Left lung (tissue), 14 donors: ENCODE data around the gene ST6GALNAC6. TPM values are rescaled to one million over a fixed set of nuclear protein-coding genes. Genes with fewer than 3 reads are reported as not detected.
A peak's percentile ranks its signal among the peaks of the same experiment; 100 is the strongest.

ENCODE experiments used
- ATAC-seq: fragments of 200-7000 bp; cut with Tn5 transposase; one replicate; pipeline ENCODE4 v1.9.1; 2020; ENCODE audit warnings: moderate library complexity
- DNase-seq, 4 donors: peaks; one replicate each; pipeline ENCODE4 v3.0.0-alpha.2; 2013 to 2020
- H3K27ac ChIP-seq, 2 donors: fragments of 200-600 bp; sonication (generic) in 1 of 2; one replicate each; pipeline versions ENCODE4 v1.5.0 to v1.8.0; 2020 to 2021
- H3K27me3 ChIP-seq, 2 donors: fragments of 200-600 bp; sonication (generic) in 1 of 2; one replicate each; pipeline versions ENCODE4 v1.5.0 to v1.8.0; 2020 to 2021
- H3K36me3 ChIP-seq, 2 donors: fragments of 200-600 bp; sonication (generic) in 1 of 2; one replicate each; pipeline versions ENCODE4 v1.5.0 to v1.8.0; 2020 to 2021
- H3K4me1 ChIP-seq, 2 donors: fragments of 200-600 bp; one replicate each; pipeline ENCODE4 v1.8.0; 2021
- H3K4me3 ChIP-seq, 2 donors: fragments of 200-600 bp; sonication (generic) in 1 of 2; one replicate each; pipeline versions ENCODE4 v1.5.0 to v1.8.0; 2020 to 2021; ENCODE audit warnings: mild to moderate bottlenecking in 1 of 2
- H3K9me3 ChIP-seq, 2 donors: fragments of 200-600 bp; sonication (generic) in 1 of 2; one replicate each; pipeline versions ENCODE4 v1.5.0 to v1.8.0; 2020 to 2021
- CTCF ChIP-seq, 2 donors: fragments of 200-600 bp; sonication (generic) in 1 of 2; IDR thresholded peaks; one replicate each; pipeline versions ENCODE4 v1.5.0 to v1.8.0; 2021; ENCODE audit warnings: antibody characterized with exemption in 2 of 2
- intact Hi-C, 2 donors: fragments of 100-400 bp; cut with DNase I; formaldehyde crosslinking; loops; one replicate each; pipeline versions ENCODE4 v1.11.2 to v1.14.2; 2022
- long read RNA-seq, 12 donors: library from polyadenylated mRNA in 2 of 12; unstranded in 2 of 12; transcript quantifications; one replicate each; pipeline ENCODE4 v2.0.0 and lab custom pipeline, GENCODE V29; 2019 to 2026
- polyA plus RNA-seq, 6 donors: library from polyadenylated mRNA; unstranded; fragments of 120-200 nt; gene quantifications; one replicate each; pipeline ENCODE4 v1.2.1, GENCODE V29; 2013; ENCODE audit not compliant: insufficient read length in 6 of 6
- total RNA-seq, 2 donors: library from RNA; stranded (reverse); fragmentation: NEBNext Ultra II Directional; extraction: Animal tissue kit (Norgen Biotek cat#: 25700); gene quantifications; one replicate each; pipeline ENCODE4 v1.2.1, GENCODE V29; 2021
- donor health status: DM: no; HTN: yes; CAD: no.
- donor health status: DM: no; HTN: no; CAD: no.

ST6GALNAC6 gene
- total RNA-seq = 10 to 100 TPM; 43.5 to 57.0 TPM
- polyA plus RNA-seq = 10 to 100 TPM; 44.1 to 53.5 (median 48.6) TPM
- long read RNA-seq, donor 1, transcript ST6GALNAC6-204 (6 exons, 2,406 nt) = major isoform, 10 of 24 reads
- long read RNA-seq, donor 1, partial matches to known transcripts = 5 of 24 reads
- long read RNA-seq, donor 1, other reads (novel, unspliced or antisense) = 0 of 24 reads
- long read RNA-seq, donor 2, transcript ST6GALNAC6-204 (6 exons, 2,406 nt) = major isoform, 11 of 16 reads
- long read RNA-seq, donor 2, partial matches to known transcripts = 0 of 16 reads
- long read RNA-seq, donor 2, other reads (novel, unspliced or antisense) = 0 of 16 reads
- long read RNA-seq, donor 3, transcript ST6GALNAC6-204 (6 exons, 2,406 nt) = major isoform, 6 of 13 reads
- long read RNA-seq, donor 3, partial matches to known transcripts = 0 of 13 reads
- long read RNA-seq, donor 3, other reads (novel, unspliced or antisense) = 0 of 13 reads
- long read RNA-seq, donor 4, transcript ST6GALNAC6-205 (7 exons, 2,460 nt) = major isoform, 6 of 19 reads
- long read RNA-seq, donor 4, transcript ST6GALNAC6-204 (6 exons, 2,406 nt) = minor isoform, 5 of 19 reads
- long read RNA-seq, donor 4, partial matches to known transcripts = 1 of 19 reads
- long read RNA-seq, donor 4, other reads (novel, unspliced or antisense) = 6 of 19 reads
- long read RNA-seq, donor 5, transcript ST6GALNAC6-204 (6 exons, 2,406 nt) = major isoform, 6 of 14 reads
- long read RNA-seq, donor 5, partial matches to known transcripts = 0 of 14 reads
- long read RNA-seq, donor 5, other reads (novel, unspliced or antisense) = 0 of 14 reads
- long read RNA-seq, donor 6, transcript ST6GALNAC6-204 (6 exons, 2,406 nt) = major isoform, 8 of 18 reads
- long read RNA-seq, donor 6, transcript ST6GALNAC6-205 (7 exons, 2,460 nt) = minor isoform, 5 of 18 reads
- long read RNA-seq, donor 6, partial matches to known transcripts = 0 of 18 reads
- long read RNA-seq, donor 6, other reads (novel, unspliced or antisense) = 0 of 18 reads
- long read RNA-seq, donor 7, partial matches to known transcripts = 0 of 8 reads
- long read RNA-seq, donor 7, other reads (novel, unspliced or antisense) = 0 of 8 reads
- long read RNA-seq, donor 8, transcript ST6GALNAC6-204 (6 exons, 2,406 nt) = minor isoform, 5 of 15 reads
- long read RNA-seq, donor 8, transcript ST6GALNAC6-205 (7 exons, 2,460 nt) = major isoform, 6 of 15 reads
- long read RNA-seq, donor 8, partial matches to known transcripts = 0 of 15 reads
- long read RNA-seq, donor 8, other reads (novel, unspliced or antisense) = 0 of 15 reads
- long read RNA-seq, donor 9 = 0 reads
- long read RNA-seq, donor 10, transcript ST6GALNAC6-204 (6 exons, 2,406 nt) = major isoform, 7 of 17 reads
- long read RNA-seq, donor 10, partial matches to known transcripts = 4 of 17 reads
- long read RNA-seq, donor 10, other reads (novel, unspliced or antisense) = 1 of 17 reads
- long read RNA-seq, donor 11, transcript ST6GALNAC6-205 (7 exons, 2,460 nt) = major isoform, 8 of 16 reads
- long read RNA-seq, donor 11, transcript ST6GALNAC6-204 (6 exons, 2,406 nt) = minor isoform, 5 of 16 reads
- long read RNA-seq, donor 11, partial matches to known transcripts = 0 of 16 reads
- long read RNA-seq, donor 11, other reads (novel, unspliced or antisense) = 0 of 16 reads
- long read RNA-seq, donor 12, transcript ST6GALNAC6-205 (7 exons, 2,460 nt) = major isoform, 8 of 12 reads
- long read RNA-seq, donor 12, partial matches to known transcripts = 0 of 12 reads
- long read RNA-seq, donor 12, other reads (novel, unspliced or antisense) = 0 of 12 reads

- H3K27ac ChIP-seq = peak within 1 kb of the TSS; percentile 82 to 93
- DNase-seq (peak in 3 of 4 donors; percentile 81 to 97 (median 85)), ATAC-seq (peak; percentile 75)
- H3K4me1 ChIP-seq = peaks cover 45 to 67% of the 10 kb centered on the region in 2 donors
- peaks cover 0 to 9% of the 10 kb centered on the region in 2 donors for H3K9me3 ChIP-seq
- H3K36me3 ChIP-seq = peaks cover 2 to 22% of the 10 kb centered on the region in 2 donors
- H3K4me3 ChIP-seq = peak within 1 kb of the TSS; percentile 74 to 82
- TF ChIP-seq CTCF (IDR thresholded peaks at IDR 0.05) = no peak
- no peaks in the 10 kb centered on the region for H3K27me3 ChIP-seq
- intact Hi-C loops = no loop called here
Observed at GRCh38 chr9:127899128-127899943, at the start of gene ST6GALNAC6. TSS of gene ST6GALNAC6 (minus strand) at chr9:127899603. CDS start at chr9:127897981, 1,622 bp downstream.

GRCh38 chr9:127947841-127948710, 48.7 kb upstream of the ST6GALNAC6 start:
- peaks cover 0 to 17% of the 10 kb centered on the region in 2 donors for H3K36me3 ChIP-seq
- TF ChIP-seq CTCF (IDR thresholded peaks at IDR 0.05) = no peak
- H3K9me3 ChIP-seq = no peaks in the 10 kb centered on the region
- no peaks in the 10 kb centered on the region for H3K27me3 ChIP-seq
- peaks cover 4 to 13% of the 10 kb centered on the region in 2 donors for H3K4me1 ChIP-seq
- ATAC-seq (no peak), DNase-seq (peak in 1 of 4 donors; percentile 60)
- H3K4me3 ChIP-seq = no peak overlapping the region
- intact Hi-C loops = loop anchor here in 1 of 2 donors (10.0 kb wide), 2 partner anchors 87 to 167 kb away; no protein-coding TSS in a partner anchor
- H3K27ac ChIP-seq = no peak overlapping the region

- peaks cover 0 to 22% of the 10 kb centered on the region in 2 donors for H3K4me1 ChIP-seq
- TF ChIP-seq CTCF (IDR thresholded peaks at IDR 0.05) = no peak
- no peak overlapping the region for H3K4me3 ChIP-seq
- H3K27me3 ChIP-seq = no peaks in the 10 kb centered on the region
- no peaks in the 10 kb centered on the region for H3K9me3 ChIP-seq
- DNase-seq (peak in 1 of 4 donors; percentile 20), ATAC-seq (no peak)
- peaks cover 0 to 17% of the 10 kb centered on the region in 2 donors for H3K36me3 ChIP-seq
- no peak overlapping the region for H3K27ac ChIP-seq
- intact Hi-C loops = loop anchor here in 1 of 2 donors (10.0 kb wide), 2 partner anchors 88 to 168 kb away; no protein-coding TSS in a partner anchor
Observed at GRCh38 chr9:127946728-127947127, 47.3 kb upstream of the ST6GALNAC6 start.
